ENCODE measurements around the gene NUDCD3.
A peak's percentile ranks its signal among the peaks of the same experiment; 100 is the strongest.

Gene NUDCD3

GRCh38 chr7:44388089-44388970 lies 102.1 kb downstream of the NUDCD3 start:
- Histone ChIP-seq H3K9me3 (no peaks in the 10 kb centered on the region), H3K36me3 (peaks cover 35 to 99% (median 82%) of the 10 kb centered on the region in 3 donors), H3K4me1 (peaks cover 0 to 12% (median 0%) of the 10 kb centered on the region in 4 donors), H3K4me3 (no peak overlapping the region), H3K27ac (no peak overlapping the region), H3K27me3 (no peaks in the 10 kb centered on the region)
- intact Hi-C loops (cut with DNase I; ENCODE audit: low total_unique reads): no loop called here
- DNase-seq: peak in 1 of 2 donors; percentile 17
- no peak for TF ChIP-seq CTCF (IDR thresholded peaks at IDR 0.05)

GRCh38 chr7:44387389-44387788 lies 103.1 kb downstream of the NUDCD3 start:
- TF ChIP-seq CTCF (IDR thresholded peaks at IDR 0.05): no peak
- H3K36me3 ChIP-seq: peaks cover 35 to 100% (median 77%) of the 10 kb centered on the region in 3 donors
- intact Hi-C loops (cut with DNase I; ENCODE audit: low total_unique reads): no loop called here

GRCh38 chr7:44386139-44386913 lies 104.1 kb downstream of the NUDCD3 start:
- DNase-seq: peak in 1 of 2 donors; percentile 37
- Histone ChIP-seq H3K27me3 (no peaks in the 10 kb centered on the region), H3K36me3 (peaks cover 28 to 100% (median 67%) of the 10 kb centered on the region in 3 donors), H3K27ac (no peak overlapping the region), H3K9me3 (no peaks in the 10 kb centered on the region), H3K4me1 (peaks cover 0 to 23% (median 2%) of the 10 kb centered on the region in 4 donors), H3K4me3 (no peak overlapping the region)
- intact Hi-C loops (cut with DNase I; ENCODE audit: low total_unique reads): no loop called here
- TF ChIP-seq CTCF (IDR thresholded peaks at IDR 0.05): no peak

More at GRCh38 chr7:44387389-44387788, 103.1 kb downstream of the NUDCD3 start:
- Histone ChIP-seq H3K27me3 (no peaks in the 10 kb centered on the region), H3K4me3 (no peak overlapping the region), H3K27ac (no peak overlapping the region), H3K9me3 (no peaks in the 10 kb centered on the region), H3K4me1 (peaks cover 0 to 21% (median under 1%) of the 10 kb centered on the region in 4 donors)
- no peak for DNase-seq

- Histone ChIP-seq H3K27ac (no peak overlapping the region), H3K36me3 (peaks cover 24 to 100% (median 60%) of the 10 kb centered on the region in 3 donors)
- intact Hi-C loops (cut with DNase I; ENCODE audit: low total_unique reads): no loop called here
Measured at GRCh38 chr7:44385434-44386138, 104.9 kb downstream of the NUDCD3 start.

More at GRCh38 chr7:44385434-44386138, 104.9 kb downstream of the NUDCD3 start:
- Histone ChIP-seq H3K4me1 (peaks cover 0 to 23% (median 2%) of the 10 kb centered on the region in 4 donors), H3K27me3 (no peaks in the 10 kb centered on the region), H3K9me3 (no peaks in the 10 kb centered on the region), H3K4me3 (no peak overlapping the region)
- DNase-seq: peak in 1 of 2 donors; percentile 53
- TF ChIP-seq CTCF (IDR thresholded peaks at IDR 0.05): no peak

Data from tibial artery (tissue), 4 donors.